ENCODE data around the gene UNC5B.

GRCh38 chr10:71324743-71325142 lies 112.4 kb downstream of the UNC5B start:
- TF ChIP-seq POLR2AphosphoS5 (IDR thresholded peaks at IDR 0.05; ENCODE audit: low read depth, low read length) (no peak), MAX (IDR thresholded peaks at IDR 0.05) (no peak), POLR2A (IDR thresholded peaks at IDR 0.05; ENCODE audit: borderline replicate concordance, extremely low read depth, insufficient read depth, insufficient read length) (no peak), CTCF (IDR thresholded peaks at IDR 0.05 in 2 of 3, conservative IDR thresholded peaks at IDR 0.05 in 1 of 3; ENCODE audit: borderline replicate concordance in 1 of 3, insufficient read depth in 1 of 3, low read depth in 2 of 3, low read length in 2 of 3) (no peak)

Data from HCT116 (cell line).